ENCODE data around the gene STAMBPL1.

DNA sequence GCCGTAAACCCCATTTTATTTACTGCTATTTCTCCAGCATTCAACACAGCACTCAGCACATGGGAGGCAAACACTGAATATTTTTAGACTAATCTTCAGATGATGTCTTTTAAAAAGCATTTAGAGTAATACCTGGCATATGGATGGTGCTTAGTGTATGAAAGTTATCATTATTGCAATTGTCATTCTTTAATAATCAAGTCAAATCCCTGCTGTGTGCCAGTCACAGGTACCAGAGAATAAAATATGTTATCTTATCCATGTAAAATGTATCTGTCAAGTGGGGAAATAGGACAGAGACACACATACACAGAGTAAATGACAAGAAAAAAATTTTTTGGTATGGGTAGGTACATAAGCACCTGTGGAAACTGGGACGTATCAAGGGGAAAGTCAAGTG is 46.9 kb upstream of the STAMBPL1 start:
- TF ChIP-seq POLR2A (IDR thresholded peaks at IDR 0.05; ENCODE audit: low read depth, low read length), result no peak
- TF ChIP-seq POLR2AphosphoS5 (IDR thresholded peaks at IDR 0.05; ENCODE audit: low read depth, low read length), result no peak
- no peak for TF ChIP-seq PAX5 (IDR thresholded peaks at IDR 0.05; ENCODE audit: insufficient read depth, low read length, severe bottlenecking)

Data from GM12891 (cell line).